Stimulated activated CD8-positive, alpha-beta memory T cell treated with anti-CD3 and anti-CD28 coated beads, Interleukin-7, amount 100 ng/mL, for 1 hour (primary cell): ENCODE results near the gene IP6K3.
A peak's percentile ranks its signal among the peaks of the same experiment; 100 is the strongest.

Experiments
- DNase-seq, 2 donors: peaks; one replicate each; pipeline ENCODE4 v3.0.0-alpha.2; 2020; ENCODE audit warnings: low read depth in 2 of 2

IP6K3 gene

DNA sequence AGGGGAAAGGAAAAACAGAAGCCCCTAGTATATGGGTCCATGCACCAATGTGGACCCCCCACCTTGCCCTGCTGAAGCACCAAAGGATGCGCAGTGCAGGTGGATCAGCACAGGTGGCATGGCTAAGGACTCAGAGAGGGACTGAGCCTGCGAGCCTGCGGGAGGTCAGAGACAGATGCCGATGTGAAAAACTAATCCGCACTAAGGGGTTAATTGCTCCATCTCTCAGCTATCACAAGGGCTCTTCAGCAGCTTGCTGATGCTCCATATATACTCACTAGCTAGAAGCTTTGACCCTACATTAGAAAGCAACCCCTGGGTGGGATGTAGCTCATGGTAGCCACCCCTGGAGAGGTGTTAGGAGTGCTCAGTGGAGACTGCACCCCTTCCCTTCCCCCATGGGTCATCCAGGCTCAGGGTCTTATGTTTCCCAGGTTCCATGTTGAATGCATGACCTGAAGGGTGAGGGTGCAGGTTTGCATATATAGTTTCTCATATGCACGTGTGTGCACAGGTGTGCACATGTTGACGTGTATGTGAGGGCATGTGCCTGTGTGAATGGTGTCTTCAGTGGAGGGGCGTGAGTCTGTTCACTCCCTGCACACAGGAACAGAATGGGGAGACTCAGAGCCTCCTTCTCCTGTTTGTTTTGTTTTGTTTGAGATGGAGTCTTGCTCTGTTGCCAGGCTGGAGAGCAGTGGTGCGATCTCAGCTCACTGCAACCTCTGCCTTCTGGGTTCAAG is 13.4 kb upstream of the IP6K3 start:
- DNase-seq = no peak

DNA sequence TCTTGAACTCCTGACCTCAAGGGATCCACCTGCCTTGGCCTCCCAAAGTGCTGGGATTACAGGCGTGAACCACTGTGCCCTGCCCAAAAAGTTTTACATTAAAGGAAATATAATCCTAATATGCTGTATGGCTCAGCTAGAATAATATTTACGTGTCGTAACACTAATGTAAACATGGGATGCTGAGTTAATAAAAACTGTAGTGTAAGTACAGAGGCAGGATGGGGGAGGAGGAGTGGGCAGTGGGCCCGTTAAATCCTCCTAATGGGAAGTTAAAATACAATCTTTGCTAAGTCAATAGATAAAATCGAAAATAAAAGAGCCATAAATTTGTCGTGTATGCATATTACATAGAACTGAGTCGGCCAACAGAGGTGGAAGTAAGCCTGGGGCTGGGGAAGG is 12.1 kb upstream of the IP6K3 start:
- no peak for DNase-seq

DNA sequence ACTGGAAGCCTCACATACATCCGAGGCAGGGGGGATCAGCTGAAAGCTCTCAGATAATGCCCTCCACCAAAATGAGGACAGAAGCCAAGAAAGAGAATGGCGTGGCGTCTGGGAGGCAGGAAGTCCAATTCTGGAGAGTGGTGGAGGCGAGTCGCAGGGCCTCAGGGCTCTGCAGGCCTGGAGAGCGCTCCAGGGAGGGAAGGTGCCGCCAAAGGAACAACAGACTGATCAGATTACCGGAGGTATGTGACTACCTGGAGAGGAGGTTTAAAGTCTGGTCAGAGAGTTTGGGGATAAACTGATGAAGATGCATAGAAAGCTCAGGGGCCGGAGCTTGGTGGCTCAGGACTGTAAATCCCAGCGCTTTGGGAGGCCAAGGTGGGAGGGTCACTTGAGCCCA is 11.2 kb upstream of the IP6K3 start:
- DNase-seq = no peak

DNA sequence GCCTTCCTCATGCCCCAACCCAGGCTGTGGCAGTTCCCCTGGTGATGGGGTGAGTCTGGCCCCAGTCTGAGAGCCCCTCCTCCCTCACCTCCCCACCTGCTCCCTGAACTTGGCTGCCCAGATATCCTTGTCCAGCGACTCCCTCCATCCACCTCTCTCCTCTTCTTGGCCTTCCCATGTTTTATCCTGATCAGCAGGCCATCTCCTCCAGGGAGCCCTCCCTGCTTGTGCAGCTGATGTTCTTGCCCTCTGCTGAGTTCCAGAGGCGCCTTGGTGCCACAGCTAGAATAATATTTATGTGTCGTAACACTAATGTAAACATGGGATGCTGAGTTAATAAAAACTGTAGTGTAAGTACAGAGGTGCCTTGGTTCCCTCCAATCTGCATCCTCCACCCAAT is 10.4 kb upstream of the IP6K3 start:
- DNase-seq = no peak

DNA sequence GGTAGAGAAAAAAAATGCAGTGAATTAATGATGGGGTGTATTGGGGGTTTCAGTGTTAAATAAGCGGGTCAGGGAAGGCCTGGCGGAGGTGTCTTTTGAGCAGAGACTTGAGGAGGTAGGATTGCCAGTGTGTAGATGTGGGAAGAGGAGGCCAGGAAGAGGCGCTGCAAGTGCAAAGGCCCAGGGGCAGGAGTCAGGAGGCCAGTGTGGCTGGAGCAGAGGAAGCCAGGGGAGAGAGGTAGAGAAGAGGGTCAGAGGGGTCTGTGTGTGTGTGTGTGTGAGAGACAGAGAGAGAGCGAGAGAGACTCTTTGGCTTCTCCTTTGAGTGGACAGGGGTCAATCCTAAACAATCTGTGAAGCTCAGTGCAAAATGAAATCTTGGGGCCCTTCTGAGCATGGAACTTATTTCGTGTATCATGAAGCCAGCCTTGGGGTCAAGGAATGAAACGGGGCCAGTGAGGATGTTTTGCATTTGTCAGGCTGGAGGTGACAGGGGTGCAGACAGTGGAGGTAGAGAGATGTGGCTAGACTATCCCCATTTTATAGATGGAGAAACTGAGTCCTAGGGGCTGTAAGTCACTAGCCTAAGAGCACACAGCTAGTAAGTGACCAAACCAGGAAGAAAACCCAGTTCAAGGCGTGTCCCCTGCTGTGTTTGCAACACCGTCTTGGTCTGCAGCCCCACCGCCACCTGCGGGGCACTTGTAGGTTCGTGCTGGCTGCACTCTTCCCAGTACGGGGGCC is 9.7 kb upstream of the IP6K3 start:
- DNase-seq = no peak

DNA sequence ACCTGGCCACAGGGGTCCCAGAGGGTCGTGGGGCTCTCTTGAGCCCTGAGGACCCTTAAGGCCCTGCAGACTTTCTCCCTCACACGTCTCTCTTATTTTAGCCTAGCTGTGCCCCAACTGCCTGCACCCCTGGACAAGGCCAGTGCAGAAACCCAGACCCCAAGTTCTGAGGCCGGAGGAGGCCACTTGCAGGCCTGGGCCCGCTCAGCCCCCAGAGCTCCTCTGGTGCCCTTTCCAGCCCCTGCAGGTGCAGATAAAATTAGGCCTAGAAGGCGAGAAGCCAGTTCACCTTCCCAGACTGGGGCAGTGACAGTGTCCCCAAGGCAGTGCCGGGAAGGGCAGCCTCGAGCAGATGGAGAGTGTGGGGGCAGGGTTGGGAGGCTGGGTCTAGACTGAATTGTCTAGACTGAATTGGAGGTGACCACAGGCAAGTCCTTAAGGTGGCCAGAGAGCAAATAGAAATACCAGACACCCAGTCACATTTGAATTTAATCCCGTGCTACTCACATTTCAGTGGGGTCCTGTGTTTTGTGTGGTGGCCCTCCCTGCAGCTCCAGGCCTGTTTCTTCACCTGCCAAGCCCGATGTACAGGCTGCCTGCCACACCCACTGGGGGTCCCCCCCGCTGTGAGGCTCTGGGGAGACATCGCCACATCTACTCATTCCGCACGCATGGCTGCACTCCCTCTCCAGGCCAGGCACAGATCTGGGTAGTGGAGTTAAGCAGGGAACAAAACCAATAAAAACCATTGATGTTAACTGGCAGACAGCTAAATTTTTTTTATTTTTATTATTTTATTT is 8.6 kb upstream of the IP6K3 start:
- DNase-seq = no peak

DNA sequence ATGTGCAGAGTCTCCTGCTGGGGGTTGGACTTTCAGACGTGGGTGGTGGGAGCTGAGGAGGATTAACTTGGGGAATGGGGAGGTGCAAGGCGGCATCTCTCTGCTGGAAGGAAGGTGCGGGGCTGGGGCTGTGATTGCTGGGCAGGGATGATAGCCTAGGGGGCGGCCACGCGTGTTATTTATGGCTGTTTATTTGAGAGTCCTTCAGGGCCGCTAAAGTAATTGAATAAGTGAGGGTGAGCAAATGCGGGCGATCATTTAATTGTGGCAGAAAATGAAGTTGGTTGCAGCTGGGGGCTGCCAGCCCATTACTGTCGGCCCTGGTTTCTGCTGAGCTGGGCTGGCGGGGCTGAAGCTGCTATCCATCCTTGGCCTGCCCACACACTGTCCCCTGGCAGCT is 7.5 kb upstream of the IP6K3 start:
- no peak for DNase-seq

DNA sequence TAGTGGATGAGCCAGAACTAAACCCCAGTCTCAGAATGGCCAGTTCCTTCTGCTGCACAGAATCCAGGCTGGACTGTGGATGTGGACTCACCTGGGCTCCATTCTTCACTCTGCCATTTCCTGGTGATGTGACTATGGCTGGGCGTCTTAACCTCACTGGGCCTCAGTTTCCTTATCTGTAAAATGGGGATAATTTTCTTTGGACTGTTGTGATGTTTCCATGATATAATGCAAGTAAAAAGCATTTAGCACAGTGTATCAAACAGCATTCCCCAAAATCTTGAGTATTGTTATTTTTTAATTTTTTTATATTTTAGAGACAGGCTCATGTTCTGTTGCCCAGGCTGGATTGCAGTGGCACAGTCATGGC is 5.9 kb upstream of the IP6K3 start:
- no peak for DNase-seq

DNA sequence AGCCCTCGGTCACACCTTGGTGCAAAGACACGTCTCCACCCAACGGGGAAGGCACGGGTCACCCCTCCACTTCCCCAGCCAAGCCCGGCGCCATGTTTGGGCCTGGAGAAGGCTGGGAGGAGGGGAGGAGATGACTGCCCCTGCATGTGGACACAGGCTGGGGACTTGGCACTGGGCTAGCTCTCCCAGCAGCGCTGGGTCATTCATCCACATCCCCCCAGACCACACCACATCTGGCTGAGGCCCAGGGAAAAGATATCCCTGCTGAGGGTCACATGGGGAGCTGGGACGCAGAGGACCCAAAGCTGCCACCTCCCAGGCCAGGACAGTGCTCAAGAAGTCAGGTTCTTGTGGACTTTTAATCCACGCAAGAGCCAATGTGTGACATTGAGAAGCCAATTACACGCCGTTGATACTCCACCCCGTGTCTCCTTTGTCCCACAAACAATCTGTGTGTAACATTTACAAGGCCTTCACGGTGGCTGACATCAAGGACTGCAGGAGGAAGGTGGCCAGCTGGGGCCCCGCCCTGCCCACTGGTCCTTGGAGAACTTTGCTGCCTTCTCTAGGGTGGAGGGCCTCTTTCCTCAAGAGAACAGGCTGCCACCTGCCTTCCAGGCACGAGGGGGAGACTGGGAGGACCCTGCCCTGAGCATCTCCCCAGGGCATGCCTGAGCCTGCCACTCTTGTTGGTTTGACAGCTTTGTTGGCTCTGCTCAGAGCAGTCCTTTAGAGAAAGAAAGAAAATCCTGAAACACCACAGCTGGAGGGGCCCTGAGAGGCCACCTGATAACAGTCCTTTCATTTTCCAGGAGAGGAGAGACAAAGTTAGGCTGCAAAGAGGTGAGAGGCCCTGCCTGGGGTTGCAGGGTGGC is 5.3 kb upstream of the IP6K3 start:
- DNase-seq = no peak

DNA sequence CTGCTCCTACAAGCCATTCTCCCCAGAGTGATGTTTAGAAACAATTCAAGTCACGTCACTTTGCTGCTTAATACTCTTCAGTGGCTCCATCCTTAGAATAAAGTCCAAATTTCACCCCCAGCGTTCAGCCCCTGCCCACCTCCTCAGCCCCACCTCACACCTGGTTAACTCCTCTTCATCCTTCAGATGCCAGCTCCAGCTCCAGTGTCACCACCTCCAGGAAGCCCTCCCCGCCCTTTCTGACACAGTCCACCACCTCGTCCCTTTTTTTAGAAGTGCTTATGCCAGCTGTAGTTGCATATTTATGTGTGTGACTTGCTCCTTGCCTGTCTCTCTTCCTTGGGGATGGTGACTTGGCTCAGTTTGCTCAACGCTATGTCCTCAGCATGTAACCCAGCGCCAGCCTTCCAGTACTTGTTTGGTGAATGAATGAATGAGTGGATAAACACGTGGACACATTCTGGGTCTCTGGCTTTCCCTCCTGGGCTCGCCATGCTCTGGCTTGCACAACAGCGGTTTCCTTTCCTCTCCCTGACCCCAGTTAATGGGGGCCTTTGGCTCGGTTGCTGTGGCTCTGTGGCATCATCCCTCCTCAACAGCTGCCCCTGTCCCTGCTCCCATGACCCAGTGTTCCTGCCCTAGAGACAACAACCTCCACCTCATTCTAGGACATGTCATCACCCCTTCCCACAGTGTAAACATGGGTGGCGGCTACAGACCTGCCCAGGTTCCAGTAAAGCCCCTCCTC is 3.7 kb upstream of the IP6K3 start:
- DNase-seq = no peak

DNA sequence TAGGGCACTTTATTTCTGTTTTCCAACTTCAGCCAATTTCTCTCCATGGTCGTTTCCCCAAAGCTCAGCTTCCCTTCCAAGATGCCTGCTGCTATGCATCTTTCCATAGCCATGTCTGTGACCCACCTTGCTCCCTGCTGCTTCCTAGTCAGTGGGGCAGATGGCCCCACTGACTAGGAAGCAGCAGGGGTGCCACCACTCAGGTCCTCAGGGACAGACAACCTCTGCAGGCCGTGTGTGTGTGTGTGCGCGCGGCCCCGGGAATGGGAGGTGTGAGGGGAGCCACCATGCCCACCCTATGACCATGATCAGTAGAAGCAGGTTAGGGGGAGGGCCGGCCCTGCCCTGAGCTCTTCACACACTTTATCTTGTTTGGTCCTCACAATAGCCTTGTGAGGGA is 2.7 kb upstream of the IP6K3 start:
- DNase-seq = no peak

DNA sequence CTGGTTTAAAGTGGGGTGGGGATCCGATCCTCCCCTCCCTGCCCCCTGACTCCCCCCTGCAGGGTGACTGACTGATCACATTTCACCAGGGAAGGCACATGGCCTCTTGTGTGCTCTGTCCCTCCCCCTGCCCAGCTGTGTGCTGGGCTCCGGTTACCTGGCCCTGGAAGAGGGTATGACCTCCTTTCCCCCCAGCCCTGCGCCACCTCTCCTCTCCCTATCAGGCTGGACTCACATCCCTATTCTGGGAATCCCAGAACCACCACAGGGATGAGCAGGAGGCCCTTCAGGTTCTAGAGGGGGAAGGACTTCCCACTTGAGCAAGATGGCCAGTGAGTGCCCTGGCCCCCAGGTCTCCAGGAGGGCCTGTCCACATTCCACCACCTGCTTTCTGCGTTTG is 2.1 kb upstream of the IP6K3 start:
- DNase-seq = no peak

DNA sequence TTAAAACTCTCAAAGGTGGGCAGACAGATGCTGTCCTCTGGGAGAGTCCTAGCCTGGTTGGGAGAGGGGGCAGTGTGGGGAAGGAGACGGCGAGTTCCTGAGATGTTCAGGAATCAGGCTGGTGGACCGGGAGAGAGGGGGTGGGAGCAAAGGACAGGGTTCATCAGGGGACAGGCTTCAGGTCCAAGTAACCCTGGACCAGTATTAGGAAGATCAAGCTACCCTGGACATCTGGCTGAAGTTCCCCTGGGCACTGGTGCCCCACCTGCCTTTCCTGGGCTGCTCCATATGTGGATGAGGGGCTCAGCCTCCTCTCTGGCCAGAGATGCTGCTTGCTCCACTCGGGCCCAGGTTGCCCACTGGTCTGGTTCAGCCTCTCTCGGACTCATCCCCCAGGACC is 1.1 kb upstream of the IP6K3 start:
- no peak for DNase-seq

DNA sequence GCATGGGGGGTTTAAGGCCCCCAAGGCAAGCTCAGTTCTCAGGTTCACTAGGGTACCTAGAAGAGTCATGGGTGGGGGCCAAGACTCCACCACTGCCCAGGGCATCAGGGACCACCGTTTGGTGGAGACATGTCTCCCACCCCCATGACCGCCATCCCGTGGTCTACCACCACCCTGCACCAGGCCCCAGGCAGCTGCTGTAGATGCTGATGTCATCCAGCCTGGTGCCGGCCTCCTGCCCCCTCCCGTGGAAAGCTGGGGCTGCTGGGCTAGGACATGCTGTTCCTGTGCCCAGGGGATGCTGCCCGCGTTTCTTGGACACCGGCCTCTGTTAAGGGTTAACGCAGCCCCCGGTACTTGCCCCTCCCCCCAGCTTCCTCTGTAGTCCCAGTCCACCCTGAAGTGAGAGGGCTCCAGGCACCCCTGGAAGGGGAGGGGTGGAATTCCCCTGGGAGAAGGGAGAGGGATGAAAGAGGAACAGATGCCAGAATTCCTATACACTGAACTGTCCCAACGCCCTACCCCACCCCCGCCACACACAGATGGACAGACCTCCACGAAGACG is 587 bp downstream of the IP6K3 start:
- DNase-seq = no peak

DNA sequence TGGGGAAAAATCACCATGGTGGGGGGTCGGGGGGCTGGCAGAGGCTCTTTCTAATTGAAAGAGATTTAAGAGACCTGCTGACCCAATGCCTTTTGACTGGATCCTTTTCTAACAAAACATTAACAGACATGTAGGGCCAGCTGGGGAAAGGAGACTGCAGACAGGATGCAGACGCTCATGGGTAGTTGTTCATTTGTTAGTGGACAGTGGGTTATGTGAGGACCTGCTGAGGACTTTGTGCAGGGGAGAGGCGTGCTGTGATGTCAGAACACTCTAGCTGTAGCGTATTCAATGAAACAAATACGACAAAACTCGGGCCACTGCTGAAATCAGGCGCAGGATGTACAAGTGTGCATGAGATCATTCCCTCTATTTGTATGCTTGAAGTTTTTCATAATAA is 1.2 kb downstream of the IP6K3 start:
- DNase-seq = no peak

DNA sequence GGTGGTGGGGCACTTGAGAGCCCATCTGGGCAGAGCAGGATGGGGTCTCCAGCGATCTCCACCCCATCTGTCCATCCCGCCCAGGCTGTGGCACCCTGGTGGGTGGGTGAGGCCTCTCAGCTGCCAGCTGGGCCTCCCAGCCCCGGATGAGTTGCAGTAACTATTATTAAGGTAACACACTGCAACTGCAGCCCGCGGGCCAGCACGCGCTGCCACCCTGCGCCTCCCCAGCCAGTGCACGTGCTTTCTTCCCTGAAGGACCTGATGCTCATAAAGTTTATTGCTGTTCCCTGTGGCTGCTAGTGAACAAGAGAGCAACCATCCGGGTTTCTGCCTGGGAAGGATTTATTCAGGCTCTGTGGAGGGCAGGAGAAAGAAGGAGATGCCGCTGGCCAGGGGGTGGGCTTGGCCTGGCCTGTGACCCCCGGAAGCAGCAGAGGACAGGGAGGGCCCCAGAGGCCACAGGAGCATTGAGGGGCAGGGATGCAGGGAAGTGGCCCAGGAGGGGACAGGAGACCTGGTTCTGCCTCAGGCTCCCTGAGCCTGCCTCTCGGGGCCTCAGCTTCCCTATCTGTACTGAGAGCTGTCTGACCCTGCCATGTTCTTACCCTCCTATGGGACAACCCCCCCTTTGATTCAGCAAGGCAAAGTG is 1.7 kb downstream of the IP6K3 start:
- no peak for DNase-seq

DNA sequence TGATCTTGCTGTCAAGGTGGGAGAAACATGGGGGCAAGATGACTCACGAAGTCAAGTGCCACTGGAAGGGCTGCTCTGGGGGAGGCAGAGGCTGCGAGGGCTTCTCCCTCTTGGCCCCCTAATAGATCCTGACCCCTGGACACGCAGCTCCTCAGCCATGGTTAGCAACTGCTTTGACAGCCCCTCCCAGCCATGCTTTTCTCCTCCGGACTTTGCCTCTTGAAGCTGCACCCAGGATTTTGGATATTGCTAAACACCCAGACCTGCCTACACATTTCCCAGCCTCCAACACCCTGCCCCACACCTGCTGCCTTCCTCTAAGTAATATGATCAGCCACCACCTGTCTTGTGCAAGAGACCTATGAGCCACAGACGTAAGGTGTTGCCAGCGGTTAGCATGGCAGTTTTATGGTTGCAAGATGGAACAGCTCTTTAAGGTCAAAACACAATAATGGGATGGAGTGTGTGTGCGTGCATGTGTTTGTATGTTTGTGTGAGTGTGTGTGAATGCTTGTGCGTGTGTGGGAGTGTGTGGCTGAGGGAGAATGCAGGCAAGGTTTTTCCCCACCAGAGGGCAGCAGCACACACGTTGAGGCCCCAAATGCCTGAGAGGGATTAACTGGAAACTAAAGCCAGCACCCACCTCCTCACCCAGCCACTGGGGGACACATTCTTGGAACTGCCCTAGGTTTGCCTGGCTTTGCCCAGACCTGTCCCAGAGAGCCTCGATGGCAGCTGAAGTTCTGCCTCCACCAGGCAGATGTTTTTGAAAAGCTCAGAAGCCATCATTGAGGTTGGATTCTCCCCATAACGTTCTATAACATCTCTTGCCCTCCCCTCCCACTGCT is 2.5 kb downstream of the IP6K3 start:
- DNase-seq = peak; percentile 47 to 57

DNA sequence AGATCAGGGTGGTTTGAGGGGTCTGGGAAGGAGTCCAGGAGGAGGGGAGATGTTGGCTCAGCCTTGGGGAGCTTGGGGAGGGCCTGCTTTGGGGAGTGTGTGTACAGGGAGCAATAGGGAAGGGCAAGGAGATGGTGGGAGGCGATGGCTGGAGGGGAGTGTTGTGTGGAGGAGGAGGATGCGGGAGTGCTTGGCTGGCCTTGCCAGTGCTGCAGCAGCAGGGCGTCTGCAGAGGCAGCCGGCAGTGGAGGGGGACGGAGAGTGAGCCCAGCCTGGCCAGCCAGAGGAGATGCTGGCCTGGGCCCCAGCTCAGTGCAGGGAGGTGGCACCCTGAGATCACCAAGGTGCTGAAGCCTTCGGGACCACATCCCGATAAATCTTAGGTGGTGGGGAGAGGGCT is 3.9 kb downstream of the IP6K3 start:
- DNase-seq = no peak

DNA sequence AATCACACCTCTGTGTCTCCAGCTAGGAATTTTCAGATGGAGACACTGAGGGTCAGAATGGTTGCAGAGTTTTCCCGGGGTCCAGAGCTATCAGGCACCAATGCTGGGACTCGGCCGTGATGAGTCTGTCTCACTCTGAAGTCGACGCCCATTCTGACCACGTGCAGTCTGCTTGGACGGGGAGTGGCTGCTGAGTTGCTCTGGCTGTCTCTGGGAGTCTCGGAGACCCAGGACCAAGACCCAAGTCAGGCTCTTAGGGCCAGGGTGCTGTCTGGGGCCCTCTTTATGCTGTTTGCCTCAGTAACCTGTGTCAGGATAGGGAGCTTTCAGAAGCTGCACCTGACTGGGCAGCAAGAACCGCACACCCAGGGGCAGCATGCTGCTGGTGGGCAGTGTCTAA is 4.6 kb downstream of the IP6K3 start:
- no peak for DNase-seq
